SK-N-SH (cell line): Measurements from ENCODE around the gene GNAS-AS1. TPM values are rescaled to one million over a fixed set of nuclear protein-coding genes. Genes with fewer than 3 reads are reported as not detected.

ENCODE experiments used
- CTCF ChIA-PET: fragments of 300-600, 350-600 bp; formaldehyde crosslinking; extraction: SDS; loops from one replicate; lab custom pipeline; 2021; lab: Yijun Ruan, JAX
- POLR2A ChIA-PET: fragments of 350-600 bp; sonication (Branson Sonifier 250); formaldehyde crosslinking; extraction: SDS; loops from one replicate; lab custom pipeline; 2020; ENCODE audit warnings: antibody characterized with exemption, inconsistent platforms; lab: Yijun Ruan, JAX
- DNase-seq: peaks from one replicate; pipeline ENCODE4 v3.0.0; 2012
- H2AFZ ChIP-seq: fragments of 200-600 bp; sonication (generic); 2 replicates; pipeline ENCODE4 v1.8.1; 2016; ENCODE audit warnings: antibody characterized with exemption, mild to moderate bottlenecking, low read depth
- H3F3A ChIP-seq: fragments of 200-600 bp; sonication (generic); replicated peaks from 2 replicates; pipeline ENCODE3; 2016; ENCODE audit warnings: antibody characterized with exemption, mild to moderate bottlenecking; ENCODE audit not compliant: insufficient read depth
- H3K27ac ChIP-seq, 2 experiments: fragments of 200-500 bp in 1 of 2; fragments of 200-600 bp in 1 of 2; sonication (Bioruptor generic) in 1 of 2; sonication (generic), shearing (Covaris generic) in 1 of 2; 2 replicates each; pipeline versions ENCODE4 v1.5.1 to v1.6.1; 2014 to 2016; ENCODE audit warnings: low read depth in 2 of 2, inconsistent platforms in 1 of 2, low read length in 1 of 2, mild to moderate bottlenecking in 1 of 2, mixed read lengths in 1 of 2
- H3K27me3 ChIP-seq: fragments of 200-600 bp; sonication (generic), shearing (Covaris generic); 2 replicates; pipeline ENCODE4 v1.6.1; 2016; ENCODE audit warnings: mixed run types; ENCODE audit not compliant: insufficient read depth
- H3K36me3 ChIP-seq, 2 experiments: fragments of 200-500 bp in 1 of 2; fragments of 200-600 bp in 1 of 2; sonication (Bioruptor generic) in 1 of 2; sonication (generic) in 1 of 2; replicated peaks in 1 of 2; 2 replicates each; pipeline versions ENCODE3 to v1.5.1; 2014 to 2016; ENCODE audit warnings: low read length in 1 of 2, mild to moderate bottlenecking in 1 of 2; ENCODE audit not compliant: insufficient read depth in 2 of 2, control insufficient read depth in 1 of 2
- H3K4me1 ChIP-seq, 2 experiments: fragments of 200-500 bp in 1 of 2; fragments of 200-600 bp in 1 of 2; sonication (Bioruptor generic) in 1 of 2; sonication (generic), shearing (Covaris generic) in 1 of 2; 2 replicates each; pipeline versions ENCODE4 v1.5.1 to v1.6.1; 2014 to 2016; ENCODE audit warnings: low read depth in 1 of 2, low read length in 1 of 2, mixed run types in 1 of 2; ENCODE audit not compliant: insufficient read depth in 2 of 2, control insufficient read depth in 1 of 2
- H3K4me2 ChIP-seq: fragments of 200-600 bp; sonication (generic), shearing (Covaris generic); 2 replicates; pipeline ENCODE4 v1.6.1; 2017; ENCODE audit warnings: mixed run types
- H3K4me3 ChIP-seq, 2 experiments: fragments of 200-500 bp in 1 of 2; fragments of 200-600 bp in 1 of 2; sonication (Bioruptor generic) in 1 of 2; sonication (generic), shearing (Covaris generic) in 1 of 2; 2 replicates each; pipeline versions ENCODE4 v1.5.1 to v1.8.1; 2014 to 2016; ENCODE audit warnings: low read depth in 2 of 2, inconsistent platforms in 1 of 2, low read length in 1 of 2, mild to moderate bottlenecking in 1 of 2, mixed read lengths in 1 of 2, moderate library complexity in 1 of 2
- H3K79me2 ChIP-seq: fragments of 200-600 bp; sonication (generic); 2 replicates; pipeline ENCODE4 v1.8.1; 2017; ENCODE audit warnings: mild to moderate bottlenecking; ENCODE audit not compliant: insufficient read depth
- H3K9ac ChIP-seq: fragments of 200-600 bp; sonication (generic); 2 replicates; pipeline ENCODE4 v1.6.1; 2017; ENCODE audit warnings: mixed run types
- H3K9me2 ChIP-seq: fragments of 200-600 bp; sonication (generic); 2 replicates; pipeline ENCODE4 v1.6.1; 2017; ENCODE audit warnings: mixed run types
- H3K9me3 ChIP-seq: fragments of 200-600 bp; sonication (generic); 2 replicates; pipeline ENCODE4 v1.6.1; 2017; ENCODE audit warnings: mixed run types, mild to moderate bottlenecking, moderate library complexity
- H4K20me1 ChIP-seq: fragments of 200-600 bp; sonication (generic); 2 replicates; pipeline ENCODE4 v1.6.1; 2017; ENCODE audit warnings: mild to moderate bottlenecking, mixed run types; ENCODE audit not compliant: insufficient read depth
- CHD2 ChIP-seq: fragments of 150-350 bp; IDR thresholded peaks from 2 replicates; pipeline ENCODE4 v1.6.1; 2018; ENCODE audit warnings: low read length; ENCODE audit not compliant: partially characterized antibody
- FOXM1 ChIP-seq: IDR thresholded peaks from 2 replicates; pipeline ENCODE4 v1.4.0; 2012; ENCODE audit warnings: low read depth, mild to moderate bottlenecking
- GABPA ChIP-seq: IDR thresholded peaks from 2 replicates; pipeline ENCODE4 v1.4.0; 2012; ENCODE audit warnings: low read depth, mild to moderate bottlenecking
- JUND ChIP-seq: IDR thresholded peaks from 2 replicates; pipeline ENCODE4 v1.4.0; 2012
- MEF2A ChIP-seq: IDR thresholded peaks from 2 replicates; pipeline ENCODE4 v1.4.0; 2012; ENCODE audit warnings: low read depth, borderline replicate concordance
- NFIC ChIP-seq: IDR thresholded peaks from 2 replicates; pipeline ENCODE4 v1.4.0; 2012; ENCODE audit warnings: borderline replicate concordance
- PBX3 ChIP-seq: IDR thresholded peaks from 2 replicates; pipeline ENCODE4; 2012
- REST ChIP-seq: IDR thresholded peaks from 2 replicates; pipeline ENCODE4 v1.6.1; 2012; ENCODE audit warnings: mild to moderate bottlenecking, low read depth, low read length, moderate library complexity
- RFX5 ChIP-seq: IDR thresholded peaks from 2 replicates; pipeline ENCODE4 v1.6.1; 2012; ENCODE audit warnings: mild to moderate bottlenecking, improper control_type of control experiment, low read length
- TAF1 ChIP-seq: IDR thresholded peaks from 2 replicates; pipeline ENCODE4 v1.6.1; 2012; ENCODE audit warnings: low read depth, mild to moderate bottlenecking, low read length, moderate library complexity, borderline replicate concordance
- USF1 ChIP-seq: IDR thresholded peaks from 2 replicates; pipeline ENCODE4 v1.4.0; 2012; ENCODE audit warnings: low read depth, borderline replicate concordance
- ZBTB33 ChIP-seq: IDR thresholded peaks from 2 replicates; pipeline ENCODE4 v1.4.0; 2012; ENCODE audit warnings: low read depth, borderline replicate concordance
- WGBS: methylation state at CpG from one replicate; pipeline ENCODE4 v1.1.6; 2017; ENCODE audit warnings: low lambda C conversion rate; 5-methylcytosine and 5-hydroxymethylcytosine counted together
- polyA plus RNA-seq, 3 experiments: library from polyadenylated mRNA; depleted of rRNA; stranded (reverse); fragments of >200 nt; gene quantifications; 2 replicates each; pipeline ENCODE4 v1.2.3, GENCODE V29; 2012

The GNAS-AS1 gene
- polyA plus RNA-seq, 1 of the 3 experiments (the other 2 are of a cell fraction): 1.5 TPM

- H3K4me3 ChIP-seq: peak overlapping the region; percentile 42 to 59; a peak in 2 of 4 replicates
- H3K27me3 ChIP-seq: peaks cover 9% of the 10 kb centered on the region; the same call in 1 of the 2 replicates
- ChIA-PET CTCF (interaction anchor here (1.3 to 5.3 kb wide), 6 partner anchors 11 to 615 kb away, joined by 3 to 48 read pairs (median 10); partner anchors contain the start of gene STX16), POLR2A (interaction anchor here (1.1 kb wide), 1 partner anchor 190 kb away, joined by 4 read pairs; the partner anchor contains the start of gene STX16)
- H4K20me1 ChIP-seq: no peaks in the 10 kb centered on the region
- no peaks in the 10 kb centered on the region for H3K9me2 ChIP-seq
- no peaks in the 10 kb centered on the region for H3K9me3 ChIP-seq
- no peak overlapping the region for H3K27ac ChIP-seq
- H3K79me2 ChIP-seq: peaks cover 11% of the 10 kb centered on the region
- no peaks in the 10 kb centered on the region; a peak in 1 of 4 replicates for H3K4me1 ChIP-seq
- H3F3A ChIP-seq: no peaks in the 10 kb centered on the region
- H2AFZ ChIP-seq: no peak overlapping the region
- no peaks in the 10 kb centered on the region for H3K36me3 ChIP-seq
- no peak for DNase-seq
- peak overlapping the region; percentile 77; the same call in 1 of the 2 replicates for H3K4me2 ChIP-seq
- whole genome bisulfite sequencing: 54% methylated on average over 39 of the region's 51 CpGs
- H3K9ac ChIP-seq: no peak overlapping the region
- TF ChIP-seq FOXM1 (no peak), CHD2 (no peak), ZBTB33 (no peak), USF1 (no peak), REST (no peak), MEF2A (no peak), NFIC (no peak), GABPA (no peak), PBX3 (no peak), JUND (no peak), TAF1 (no peak), RFX5 (no peak)
- TF ChIP-seq, all 33 proteins: peak for 0
These were observed 9.7 kb downstream of the GNAS-AS1 start for GRCh38 chr20:58840816-58841538.
